Progenitor cell of endocrine pancreas (in vitro differentiated cells): Measurements from ENCODE around the gene TSSK2. TPM values are rescaled to one million over a fixed set of nuclear protein-coding genes. Genes with fewer than 3 reads are reported as not detected.
A peak's percentile ranks its signal among the peaks of the same experiment; 100 is the strongest.

Experiments used
- DNase-seq: peaks from one replicate; pipeline ENCODE4 v3.0.0; 2021; ENCODE audit warnings: low spot score; ENCODE audit not compliant: unreplicated experiment
- H3K27ac Mint-ChIP-seq: 2 replicates; pipeline ENCODE4 v1.8.0; 2021; ENCODE audit warnings: mild to moderate bottlenecking, moderate library complexity, mixed read lengths
- H3K27me3 Mint-ChIP-seq: 2 replicates; pipeline ENCODE4 v1.8.0; 2021; ENCODE audit warnings: mixed read lengths
- H3K36me3 Mint-ChIP-seq: 2 replicates; pipeline ENCODE4 v1.8.0; 2022; ENCODE audit warnings: mixed read lengths; ENCODE audit not compliant: insufficient read depth
- H3K4me1 Mint-ChIP-seq: 2 replicates; pipeline ENCODE4 v1.8.0; 2021; ENCODE audit warnings: low read depth, mixed read lengths
- H3K4me3 Mint-ChIP-seq: 2 replicates; pipeline ENCODE4 v1.8.0; 2021; ENCODE audit warnings: low read depth, mild to moderate bottlenecking, moderate library complexity, mixed read lengths
- H3K9me3 Mint-ChIP-seq: 2 replicates; pipeline ENCODE4 v1.8.0; 2021; ENCODE audit warnings: low read depth, mixed read lengths
- total RNA-seq: library from RNA; stranded (reverse); gene quantifications from 2 replicates; pipeline ENCODE4 v1.2.1, GENCODE V29; 2021
- TF ChIP-seq, protein P1 (sequence below): fragments of 200-600 bp; sonication (generic); IDR thresholded peaks from one replicate; pipeline ENCODE4 v1.5.0; 2021; ENCODE audit warnings: antibody characterized with exemption, mild to moderate bottlenecking; ENCODE audit not compliant: unreplicated experiment

Gene TSSK2
- total RNA-seq, 1 donor from 2014 or later, result not detected

DNA sequence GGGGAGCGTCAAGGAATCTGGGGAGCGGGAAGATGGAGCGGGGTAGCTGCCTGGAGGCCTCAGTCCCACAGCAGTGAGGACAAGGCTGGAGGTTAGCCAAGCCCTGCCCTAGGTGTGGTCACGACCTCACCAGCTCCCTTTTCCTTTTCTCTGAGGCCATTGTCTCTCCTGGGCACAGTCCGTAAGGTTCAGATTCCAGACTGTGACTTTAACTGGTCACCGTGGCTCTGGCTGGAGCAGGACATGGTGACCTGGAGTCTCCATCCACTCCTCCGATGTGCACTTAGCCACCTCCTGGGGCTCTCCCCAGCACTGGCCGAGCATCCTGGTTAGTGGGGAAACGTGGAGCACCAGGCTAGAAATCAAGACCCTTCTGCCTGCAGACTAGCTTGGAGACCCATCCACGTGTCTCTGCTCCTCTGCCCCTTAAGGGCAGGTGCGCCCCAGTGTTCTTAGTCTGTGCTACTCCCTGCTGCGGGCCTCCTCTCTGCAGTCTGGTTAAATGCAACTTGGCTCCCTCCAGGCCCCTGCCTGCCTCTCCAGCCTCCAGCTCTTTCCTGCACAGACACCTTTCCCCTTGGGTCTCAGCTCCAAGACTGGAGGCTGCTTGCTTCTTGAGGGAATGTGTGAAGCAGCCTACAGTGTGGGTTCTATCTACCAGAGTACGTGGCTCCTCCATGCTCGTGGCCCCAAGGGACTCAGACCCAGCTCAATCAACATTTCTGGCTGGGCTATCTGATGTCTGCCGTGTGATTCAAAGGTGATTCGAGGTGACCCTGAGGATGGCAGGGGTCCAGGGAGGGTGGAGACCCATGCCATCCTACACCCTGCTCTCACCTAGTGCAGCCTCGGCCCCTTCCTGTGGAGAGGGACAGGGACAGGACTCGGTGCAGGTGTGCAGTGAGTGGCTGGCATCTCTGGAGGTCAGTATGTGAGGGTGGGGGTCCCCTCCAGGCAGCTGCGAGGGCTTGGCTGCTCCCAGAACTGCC lies 42.2 kb downstream of the TSSK2 start:
- peak overlapping the region; percentile 92 for H3K4me3 Mint-ChIP-seq
- peaks cover 2% of the 10 kb centered on the region for H3K36me3 Mint-ChIP-seq
- DNase-seq, result no peak
- TF ChIP-seq, protein P1, sequence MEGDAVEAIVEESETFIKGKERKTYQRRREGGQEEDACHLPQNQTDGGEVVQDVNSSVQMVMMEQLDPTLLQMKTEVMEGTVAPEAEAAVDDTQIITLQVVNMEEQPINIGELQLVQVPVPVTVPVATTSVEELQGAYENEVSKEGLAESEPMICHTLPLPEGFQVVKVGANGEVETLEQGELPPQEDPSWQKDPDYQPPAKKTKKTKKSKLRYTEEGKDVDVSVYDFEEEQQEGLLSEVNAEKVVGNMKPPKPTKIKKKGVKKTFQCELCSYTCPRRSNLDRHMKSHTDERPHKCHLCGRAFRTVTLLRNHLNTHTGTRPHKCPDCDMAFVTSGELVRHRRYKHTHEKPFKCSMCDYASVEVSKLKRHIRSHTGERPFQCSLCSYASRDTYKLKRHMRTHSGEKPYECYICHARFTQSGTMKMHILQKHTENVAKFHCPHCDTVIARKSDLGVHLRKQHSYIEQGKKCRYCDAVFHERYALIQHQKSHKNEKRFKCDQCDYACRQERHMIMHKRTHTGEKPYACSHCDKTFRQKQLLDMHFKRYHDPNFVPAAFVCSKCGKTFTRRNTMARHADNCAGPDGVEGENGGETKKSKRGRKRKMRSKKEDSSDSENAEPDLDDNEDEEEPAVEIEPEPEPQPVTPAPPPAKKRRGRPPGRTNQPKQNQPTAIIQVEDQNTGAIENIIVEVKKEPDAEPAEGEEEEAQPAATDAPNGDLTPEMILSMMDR, result no peak
- H3K9me3 Mint-ChIP-seq, result no peaks in the 10 kb centered on the region
- H3K27ac Mint-ChIP-seq, result peak overlapping the region; percentile 45
- H3K4me1 Mint-ChIP-seq, result peaks cover 34% of the 10 kb centered on the region
- H3K27me3 Mint-ChIP-seq, result peaks cover 24% of the 10 kb centered on the region

DNA sequence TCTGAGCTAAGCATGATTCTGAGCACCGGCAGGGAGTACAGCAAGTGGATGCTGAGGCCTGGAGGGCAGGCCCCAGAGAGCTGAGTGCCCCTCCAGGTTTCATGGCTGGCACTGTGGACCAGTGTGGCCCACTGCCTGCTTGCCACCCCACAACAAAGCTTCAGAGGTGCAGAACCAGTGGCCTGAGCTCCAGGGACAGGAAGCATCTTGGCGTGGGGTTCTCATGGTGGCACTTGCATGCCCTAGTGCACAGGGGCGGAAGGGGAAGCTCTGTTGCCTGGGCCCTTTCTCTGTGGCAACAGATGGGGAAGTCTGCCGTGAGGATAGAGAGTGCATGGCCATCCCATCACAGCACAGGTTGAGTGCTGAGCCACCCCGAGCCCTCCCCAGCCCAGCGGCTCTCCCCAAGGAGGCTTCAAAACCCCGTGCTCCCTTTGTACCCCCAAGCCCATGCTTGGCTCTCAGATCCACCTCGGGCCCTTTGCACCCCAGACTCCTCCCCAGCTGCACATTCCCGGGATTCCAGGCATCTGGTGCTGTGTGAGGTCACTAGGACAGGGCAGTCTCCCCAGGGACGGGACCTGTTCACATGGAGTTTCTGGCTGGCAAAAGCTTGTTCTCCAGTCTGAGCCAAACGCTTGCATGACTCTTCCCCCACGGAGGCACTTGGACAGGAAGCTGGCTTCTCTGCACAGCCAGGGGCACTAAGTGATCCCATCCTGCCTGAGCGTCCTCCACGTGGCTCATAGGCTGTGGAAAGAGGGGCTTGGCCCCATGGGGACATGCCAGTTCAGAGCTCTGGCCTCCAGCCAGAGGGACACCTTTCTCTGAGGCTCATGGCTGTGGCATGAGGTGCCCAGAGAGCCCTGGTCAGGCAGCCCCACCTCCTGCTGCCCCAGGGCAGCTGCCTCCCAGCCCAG lies 43.3 kb downstream of the TSSK2 start:
- Mint-ChIP-seq H3K27ac (no peak overlapping the region), H3K9me3 (no peaks in the 10 kb centered on the region), H3K4me3 (peak overlapping the region; percentile 31), H3K36me3 (peaks cover 2% of the 10 kb centered on the region), H3K27me3 (peaks cover 14% of the 10 kb centered on the region), H3K4me1 (peaks cover 29% of the 10 kb centered on the region)
- no peak for DNase-seq
- TF ChIP-seq, protein P1, result no peak

DNA sequence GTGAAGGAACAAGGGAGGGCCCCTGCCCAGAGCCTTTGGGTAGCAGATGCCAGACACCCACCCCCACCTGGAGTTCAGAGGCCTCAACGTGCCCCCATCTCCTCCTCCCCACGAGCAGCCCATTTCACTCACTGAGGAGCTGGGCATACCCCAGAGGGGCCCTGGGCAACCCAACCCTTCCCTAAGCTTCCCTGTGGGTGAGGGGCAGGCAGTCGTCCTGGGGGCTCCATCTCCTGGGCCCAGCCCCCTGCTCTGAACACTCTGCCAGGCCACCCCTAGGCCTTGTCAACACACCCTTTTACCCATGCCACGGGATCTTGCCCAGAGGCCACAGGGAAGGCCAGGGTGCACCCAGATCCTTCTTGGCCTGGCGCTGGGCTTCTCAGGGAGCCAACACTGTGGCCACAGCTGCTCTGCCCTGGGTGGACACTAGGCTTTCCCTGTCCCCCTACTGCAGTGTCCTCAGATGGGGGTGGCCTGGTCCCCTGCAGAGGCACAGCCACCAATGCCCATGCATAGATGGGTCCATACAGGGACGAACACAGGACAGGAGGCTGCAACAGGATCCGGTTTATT lies 44.0 kb downstream of the TSSK2 start:
- Mint-ChIP-seq H3K4me3 (no peak overlapping the region), H3K27ac (no peak overlapping the region), H3K27me3 (peaks cover 9% of the 10 kb centered on the region), H3K9me3 (no peaks in the 10 kb centered on the region), H3K4me1 (peaks cover 27% of the 10 kb centered on the region), H3K36me3 (peaks cover 2% of the 10 kb centered on the region)
- no peak for DNase-seq
- TF ChIP-seq, protein P1, result no peak

DNA sequence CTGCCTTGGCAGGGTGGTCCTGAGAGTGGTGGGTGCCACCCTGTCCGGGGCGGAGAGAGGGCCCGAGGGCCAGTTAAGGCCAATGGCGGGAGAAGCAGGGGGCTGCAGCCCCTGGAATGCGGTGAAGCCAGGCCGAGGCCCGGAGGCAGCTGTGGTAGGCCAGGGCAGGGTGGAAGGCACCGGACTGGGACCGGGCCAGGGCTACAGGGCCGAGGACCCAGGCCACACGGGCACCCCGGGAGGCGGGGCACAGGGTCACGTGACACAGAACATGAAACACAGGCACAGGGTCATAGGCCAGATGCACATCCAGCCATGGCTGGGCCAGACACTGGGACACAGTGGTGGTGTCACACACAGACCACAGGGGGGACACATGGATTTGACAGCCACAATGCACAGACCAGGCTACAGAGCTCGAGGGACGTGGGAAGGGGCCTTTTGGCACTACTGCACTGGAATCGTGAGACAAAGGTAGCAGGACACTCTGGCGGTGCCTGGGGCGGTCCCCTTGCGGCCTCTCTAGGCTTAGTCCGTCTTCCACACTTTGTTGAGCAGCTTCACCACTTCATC lies 44.6 kb downstream of the TSSK2 start:
- TF ChIP-seq, protein P1, result no peak
- no peak overlapping the region for H3K27ac Mint-ChIP-seq
- H3K4me1 Mint-ChIP-seq, result peaks cover 26% of the 10 kb centered on the region
- H3K9me3 Mint-ChIP-seq, result no peaks in the 10 kb centered on the region
- peaks cover 3% of the 10 kb centered on the region for H3K27me3 Mint-ChIP-seq
- peaks cover 2% of the 10 kb centered on the region for H3K36me3 Mint-ChIP-seq
- H3K4me3 Mint-ChIP-seq, result peak overlapping the region; percentile 53
- DNase-seq, result no peak
